Peyer's patch (tissue), 4 donors: ENCODE measurements around the gene FN3K.

Source experiments
- POLR2A ChIP-seq, 2 donors: fragments of 450-650 bp; IDR thresholded peaks; one replicate each; pipeline ENCODE4 v1.5.1; 2017; ENCODE audit warnings: antibody characterized with exemption in 2 of 2, mild to moderate bottlenecking in 2 of 2, moderate library complexity in 2 of 2
- TF ChIP-seq, protein P1 (sequence below), 6 experiments: fragments of 450-650 bp in 4 of 6; fragments of 200-600 bp in 2 of 6; sonication (generic) in 1 of 6; IDR thresholded peaks; one replicate each; pipeline ENCODE4 v1.5.1; 2017 to 2019; ENCODE audit warnings: antibody characterized with exemption in 6 of 6, mild to moderate bottlenecking in 3 of 6, moderate library complexity in 1 of 6

DNA sequence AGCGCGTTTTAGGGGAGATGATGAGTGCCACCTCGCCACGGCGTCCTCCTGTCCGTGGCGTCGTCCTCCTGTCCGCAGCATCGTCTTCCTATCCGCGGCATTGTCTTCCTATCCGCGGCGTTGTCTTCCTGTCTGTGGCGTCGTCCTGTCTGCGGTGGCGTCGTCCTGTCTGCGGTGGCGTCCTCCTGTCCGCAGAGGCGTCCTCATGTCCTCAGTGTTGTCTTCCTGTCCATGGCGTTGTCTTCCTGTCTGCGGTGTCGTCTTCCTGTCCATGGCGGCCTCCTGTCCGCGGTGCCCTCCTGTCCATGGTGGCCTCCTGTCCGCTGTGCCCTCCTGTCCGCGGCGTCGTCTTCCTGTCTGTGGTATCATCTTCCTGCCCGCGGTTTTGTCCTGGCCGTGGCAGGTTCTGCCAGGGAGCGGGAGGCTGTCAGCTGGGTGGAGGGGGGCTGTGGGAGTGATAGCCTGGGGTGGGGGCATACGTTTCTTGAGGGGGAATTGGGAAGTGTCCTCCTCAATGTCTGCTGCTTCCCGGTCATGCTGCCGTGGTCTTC is 47.3 kb downstream of the FN3K start:
- TF ChIP-seq POLR2A (IDR thresholded peaks at IDR 0.05) = no peak
- TF ChIP-seq, protein P1, sequence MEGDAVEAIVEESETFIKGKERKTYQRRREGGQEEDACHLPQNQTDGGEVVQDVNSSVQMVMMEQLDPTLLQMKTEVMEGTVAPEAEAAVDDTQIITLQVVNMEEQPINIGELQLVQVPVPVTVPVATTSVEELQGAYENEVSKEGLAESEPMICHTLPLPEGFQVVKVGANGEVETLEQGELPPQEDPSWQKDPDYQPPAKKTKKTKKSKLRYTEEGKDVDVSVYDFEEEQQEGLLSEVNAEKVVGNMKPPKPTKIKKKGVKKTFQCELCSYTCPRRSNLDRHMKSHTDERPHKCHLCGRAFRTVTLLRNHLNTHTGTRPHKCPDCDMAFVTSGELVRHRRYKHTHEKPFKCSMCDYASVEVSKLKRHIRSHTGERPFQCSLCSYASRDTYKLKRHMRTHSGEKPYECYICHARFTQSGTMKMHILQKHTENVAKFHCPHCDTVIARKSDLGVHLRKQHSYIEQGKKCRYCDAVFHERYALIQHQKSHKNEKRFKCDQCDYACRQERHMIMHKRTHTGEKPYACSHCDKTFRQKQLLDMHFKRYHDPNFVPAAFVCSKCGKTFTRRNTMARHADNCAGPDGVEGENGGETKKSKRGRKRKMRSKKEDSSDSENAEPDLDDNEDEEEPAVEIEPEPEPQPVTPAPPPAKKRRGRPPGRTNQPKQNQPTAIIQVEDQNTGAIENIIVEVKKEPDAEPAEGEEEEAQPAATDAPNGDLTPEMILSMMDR (IDR thresholded peaks at IDR 0.05) = no peak
